Activated naive CD4-positive, alpha-beta T cell (primary cell): ENCODE data around the gene C17orf107.
"Not testable (repeated sequence)": the region's sequence is repeated elsewhere in the genome, so short reads cannot be mapped to it uniquely, and the experiment has no call there.

Source experiments
- DNase-seq, 4 experiments: peaks; one replicate each; lab custom pipeline; 2025; lab: John Stamatoyannopoulos, UW

Gene C17orf107

DNA sequence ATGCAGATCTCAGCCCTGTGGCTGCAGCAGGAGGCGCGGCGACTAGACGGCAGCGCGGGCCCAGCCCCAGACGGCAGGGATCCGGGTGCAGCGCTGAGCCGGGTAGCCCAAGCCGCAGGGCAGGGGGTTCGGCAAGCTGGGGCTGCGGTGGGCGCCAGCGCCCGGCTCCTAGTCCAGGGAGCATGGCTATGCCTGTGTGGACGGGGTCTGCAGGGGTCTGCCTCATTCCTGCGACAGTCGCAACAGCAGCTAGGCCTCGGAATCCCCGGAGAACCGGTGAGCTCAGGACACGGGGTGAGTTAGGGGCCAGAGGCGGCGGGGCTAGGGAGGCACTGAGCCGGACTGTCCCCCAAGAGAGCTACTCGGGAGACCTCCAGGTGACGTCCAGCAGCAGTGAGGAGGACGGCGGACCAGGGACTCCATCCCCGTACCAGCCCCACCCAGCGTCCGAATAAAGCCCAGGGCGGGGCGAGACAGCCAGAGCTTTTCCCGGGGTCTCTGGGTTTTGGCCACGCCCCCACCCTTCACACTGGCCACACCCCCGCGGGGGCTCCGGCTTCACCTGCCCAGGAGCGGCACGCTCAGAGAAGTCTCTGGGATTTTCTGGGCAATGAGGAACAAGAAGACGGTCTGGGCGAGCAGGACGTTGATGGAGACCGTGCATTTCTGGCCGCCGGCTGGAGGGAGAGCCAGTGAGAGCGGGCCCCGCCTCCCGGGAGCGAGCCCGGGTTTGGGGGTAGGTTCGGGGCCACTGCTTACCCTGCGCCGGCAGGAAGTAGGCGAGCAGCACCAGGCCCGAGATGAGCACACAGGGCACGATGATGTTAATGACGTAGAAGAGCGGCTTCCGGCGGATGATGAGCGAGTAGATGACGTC is 1.1 kb downstream of the C17orf107 start:
- peak in 2 of 4 experiments; percentile 16 to 36 for DNase-seq

DNA sequence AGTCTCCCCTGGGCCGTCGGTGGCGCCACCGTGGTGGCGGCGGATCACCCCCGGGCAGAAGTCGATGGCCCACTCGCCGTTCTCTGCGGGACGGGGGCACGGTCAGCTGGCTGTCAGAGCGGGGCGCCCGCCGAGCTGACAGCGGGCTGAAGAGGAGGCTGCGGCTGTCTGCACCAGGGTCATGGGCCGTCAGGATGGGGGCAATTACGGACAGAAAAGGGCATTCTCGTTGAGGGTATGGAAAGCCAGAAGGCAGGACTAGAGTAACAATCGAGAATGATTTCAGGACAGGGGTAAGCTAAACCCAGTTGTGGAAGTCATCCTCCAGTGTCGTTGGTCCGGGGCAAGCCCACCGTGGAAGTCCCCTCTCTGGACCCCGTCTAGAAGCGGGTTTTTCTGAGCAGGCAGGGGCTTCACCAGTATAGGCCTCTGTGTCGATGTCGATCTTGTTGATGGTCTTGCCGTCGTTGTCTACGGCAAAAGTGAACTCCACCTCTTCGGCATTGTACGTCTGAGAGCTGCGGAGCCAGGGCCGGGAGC is 1.8 kb downstream of the C17orf107 start:
- no peak for DNase-seq

DNA sequence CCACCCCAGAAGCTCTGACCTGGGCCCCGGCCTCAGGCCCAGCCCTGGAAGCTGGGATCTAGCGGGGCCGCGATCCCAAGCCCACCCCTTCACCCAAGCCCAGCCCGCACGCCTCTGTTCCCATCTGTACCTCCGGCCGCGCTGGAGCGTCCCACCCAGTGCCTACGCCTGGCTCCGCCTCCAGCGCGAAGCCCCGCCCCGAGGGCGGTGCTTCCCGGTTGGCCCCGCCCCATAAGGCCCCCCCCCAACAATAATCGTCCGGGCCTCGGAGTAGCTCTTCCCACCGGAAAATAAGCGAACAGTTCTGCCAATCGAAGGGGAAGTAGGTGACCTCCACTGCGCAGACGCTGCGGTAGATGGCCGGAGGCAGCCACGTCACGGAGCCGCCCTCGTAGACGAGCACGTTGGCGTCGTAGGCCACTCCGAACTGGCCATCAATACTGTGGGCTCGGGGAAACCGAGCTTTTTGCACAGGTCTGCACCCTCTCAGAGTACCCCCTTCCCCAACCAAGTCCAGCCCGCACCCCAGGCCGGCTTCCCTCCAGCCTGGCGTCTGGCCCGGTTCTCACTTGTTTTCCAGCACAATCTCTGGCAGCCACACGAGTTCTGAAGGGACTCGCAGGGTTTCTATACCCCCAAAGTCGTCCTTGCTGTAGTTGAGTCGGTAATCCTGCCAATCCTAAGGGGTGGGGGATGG is 2.5 kb downstream of the C17orf107 start:
- no peak for DNase-seq

DNA sequence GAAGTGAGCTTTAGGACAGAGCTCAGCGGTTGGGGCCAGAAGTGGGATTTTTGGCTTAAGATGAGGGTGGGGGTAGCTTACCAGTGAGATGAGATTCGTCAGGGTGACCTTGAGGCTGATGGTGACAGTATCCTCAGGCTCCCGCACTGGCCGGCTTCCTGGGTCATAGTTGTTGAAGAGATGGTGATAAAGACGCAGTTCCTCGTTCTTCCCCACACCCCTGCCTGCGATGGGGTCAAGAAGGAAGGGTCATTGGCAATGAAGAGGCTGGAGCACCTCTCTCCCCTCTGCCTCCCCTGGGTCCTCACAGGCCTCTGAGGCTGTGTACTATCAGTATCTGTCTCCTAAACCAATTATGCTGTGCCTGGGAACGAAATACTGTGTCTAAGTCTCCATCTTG is 3.2 kb downstream of the C17orf107 start:
- no peak for DNase-seq

DNA sequence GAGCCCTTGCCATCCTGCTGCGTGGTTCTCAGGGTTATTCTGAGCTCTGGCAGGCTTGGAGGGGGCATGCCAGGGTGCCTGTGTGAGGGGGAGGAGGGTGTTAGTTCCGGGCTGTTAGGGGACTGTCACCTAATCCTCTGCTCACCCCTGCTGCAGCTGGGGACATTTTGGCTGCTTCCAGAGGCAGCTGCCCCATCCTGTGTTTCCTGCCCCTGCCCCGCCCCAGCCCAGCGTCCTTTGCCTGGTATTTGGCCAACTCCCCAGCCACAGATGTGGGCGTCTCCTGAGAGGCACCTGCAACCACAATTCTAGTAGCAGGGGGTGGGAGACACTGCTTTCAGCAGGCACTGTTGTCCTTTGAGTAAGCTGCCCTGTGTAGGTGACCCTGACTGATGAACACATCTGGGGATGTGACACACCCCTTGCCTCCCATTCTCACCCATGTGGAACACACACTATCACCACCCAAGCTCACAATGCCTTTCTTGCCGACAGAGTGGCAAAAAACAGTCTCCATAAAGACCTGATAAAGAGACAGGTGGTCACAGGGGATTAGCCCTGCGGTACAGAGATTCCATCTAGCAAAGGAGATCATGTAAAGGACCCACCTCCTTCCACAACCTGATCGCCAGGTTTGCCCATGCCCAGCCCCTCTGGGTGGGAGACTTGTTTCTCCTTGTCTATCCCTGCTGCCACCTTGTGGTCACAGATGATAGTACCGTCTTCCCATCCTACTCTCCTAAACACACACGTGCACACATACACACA is 3.9 kb downstream of the C17orf107 start, which contains the start of gene CHRNE:
Gene CHRNE (minus strand): TSS at position 48 of the 768 bp plus-strand sequence. CDS start 35 bp downstream, at position 13.
- DNase-seq = peak in 3 of 4 experiments; percentile 32 to 50 (median 45)

DNA sequence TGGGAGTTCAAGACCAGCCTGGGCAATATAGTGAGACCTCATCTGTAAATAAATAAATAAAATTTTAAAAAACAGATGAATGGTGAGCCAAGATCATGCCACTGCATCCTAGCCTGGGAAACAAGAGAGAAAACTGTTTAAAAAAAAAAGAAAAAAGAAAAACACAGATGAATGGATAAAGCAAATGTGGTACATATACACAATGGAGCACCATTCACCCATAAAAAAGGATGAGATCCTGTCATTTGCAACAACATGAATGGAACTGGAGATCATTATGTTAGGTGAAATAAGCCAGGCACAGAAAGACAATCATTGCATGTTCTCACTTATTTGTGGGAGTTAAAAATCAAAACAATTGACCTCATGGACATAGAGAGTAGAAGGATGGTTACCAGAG is 7.3 kb downstream of the C17orf107 start:
- not testable (repeated sequence) for DNase-seq

DNA sequence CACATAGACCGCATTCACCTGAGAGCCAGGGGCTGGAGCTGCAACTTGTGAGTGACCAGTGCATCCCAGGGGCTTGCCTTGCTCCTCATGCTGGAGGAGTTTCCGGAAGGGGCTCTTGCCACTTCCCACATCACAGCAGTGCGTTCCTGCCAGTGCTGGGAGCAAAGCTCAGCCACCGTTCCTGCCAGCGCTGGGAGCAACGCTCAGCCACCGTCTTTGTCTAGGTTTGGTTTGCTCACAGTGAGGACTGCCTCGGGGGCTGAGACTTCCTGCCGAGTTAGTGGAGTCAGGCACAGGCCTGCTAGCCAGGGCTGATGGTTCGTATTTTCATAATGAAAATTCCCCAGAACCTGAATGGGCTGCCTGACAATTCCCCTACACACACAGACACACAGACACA is 9.0 kb downstream of the C17orf107 start:
- DNase-seq = no peak

DNA sequence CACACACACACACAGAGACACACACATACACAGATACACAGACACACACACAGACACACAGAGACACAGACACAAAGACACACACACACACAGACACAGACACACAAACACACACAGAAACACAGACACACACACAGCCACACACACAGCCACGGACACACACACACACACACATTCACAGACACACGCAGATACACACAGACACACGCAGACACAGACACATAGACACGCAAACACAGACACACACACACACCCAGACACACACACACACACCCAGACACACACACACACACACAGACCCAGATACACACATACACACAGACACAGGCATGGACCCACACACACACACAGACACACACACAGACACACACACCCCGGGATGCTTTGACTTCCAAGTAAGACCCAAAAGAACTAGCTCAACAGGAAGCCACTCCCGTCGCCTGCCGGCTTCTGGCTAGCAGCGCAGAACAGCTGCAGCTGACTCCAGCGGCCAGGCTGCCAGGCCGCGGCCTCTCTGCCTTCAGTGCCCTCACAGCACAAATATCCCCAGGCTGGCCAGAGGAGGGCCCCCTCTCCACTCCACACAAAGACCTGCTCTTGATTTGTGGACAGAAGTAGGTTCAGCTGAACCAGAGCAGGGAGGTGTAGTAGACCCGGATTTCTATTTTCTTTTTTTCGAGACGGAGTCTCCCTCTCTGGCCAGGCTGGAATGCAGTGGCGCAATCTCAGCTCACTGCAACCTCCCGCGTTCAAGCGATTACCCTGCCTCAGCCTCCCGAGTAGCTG is 9.6 kb downstream of the C17orf107 start:
- DNase-seq = peak in 3 of 4 experiments; percentile 22 to 61 (median 49)

DNA sequence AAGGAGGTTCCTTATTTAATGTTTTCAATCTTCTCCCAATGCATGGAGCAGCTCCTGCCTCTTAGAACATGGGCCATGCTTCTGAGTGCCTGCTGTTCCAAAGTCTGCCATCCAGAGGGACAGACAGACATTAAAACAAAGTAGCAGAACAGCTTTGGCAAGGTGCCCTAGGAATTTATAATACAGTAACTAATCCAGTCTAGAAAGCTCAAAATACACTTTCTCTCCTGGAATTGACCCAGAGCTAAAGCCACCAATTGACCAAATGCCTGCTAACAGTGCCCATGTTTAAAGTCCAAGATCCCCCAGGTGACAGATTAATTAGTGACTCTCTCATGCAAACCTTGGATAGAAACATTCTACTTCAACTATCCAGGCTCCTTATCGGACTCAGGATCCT is 14.7 kb downstream of the C17orf107 start:
- DNase-seq = no peak

DNA sequence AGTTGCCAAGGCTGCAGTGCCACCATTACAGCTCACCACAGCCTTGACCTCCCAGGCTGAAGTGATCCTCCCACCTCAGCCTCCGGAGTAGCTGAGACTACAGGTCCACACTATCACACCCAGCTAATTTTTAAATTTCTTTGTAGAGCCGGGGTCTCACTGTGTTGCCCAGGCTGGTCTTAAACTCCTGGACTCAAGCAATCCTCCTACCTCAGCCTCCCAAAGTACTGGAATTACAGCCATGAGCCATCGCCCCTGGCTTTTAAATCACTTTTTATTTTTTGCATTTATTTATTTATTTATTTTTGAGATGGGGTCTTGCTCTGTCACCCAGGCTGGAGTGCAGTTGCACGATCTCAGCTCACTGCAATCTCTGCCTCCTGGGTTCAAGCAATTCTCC is 15.2 kb downstream of the C17orf107 start:
- DNase-seq = not testable (repeated sequence)

DNA sequence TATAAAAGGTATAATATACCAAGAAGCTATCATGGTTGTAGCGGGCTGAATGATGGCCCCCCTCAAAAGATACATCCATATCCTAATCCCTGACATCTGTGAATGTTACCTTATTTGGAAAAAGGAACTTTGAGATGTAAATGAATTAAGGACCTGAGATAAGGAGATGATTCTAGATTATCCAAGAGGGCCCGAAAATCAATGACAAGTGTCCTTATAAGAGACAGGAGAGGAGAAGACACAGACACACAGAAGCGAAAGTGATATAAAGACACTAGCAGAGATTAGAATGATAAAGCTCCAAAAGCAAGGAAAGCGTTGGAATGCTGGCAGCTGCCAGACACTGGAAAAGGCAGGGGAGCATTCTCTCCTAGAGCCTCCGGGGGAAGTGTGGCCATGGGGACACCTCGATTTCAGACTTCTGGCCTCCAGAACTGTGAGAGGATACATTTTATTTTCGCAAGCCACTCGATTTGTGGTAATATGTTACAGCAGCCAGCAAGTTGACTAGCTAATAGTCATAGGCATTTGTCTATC is 20.2 kb downstream of the C17orf107 start:
- no peak for DNase-seq

DNA sequence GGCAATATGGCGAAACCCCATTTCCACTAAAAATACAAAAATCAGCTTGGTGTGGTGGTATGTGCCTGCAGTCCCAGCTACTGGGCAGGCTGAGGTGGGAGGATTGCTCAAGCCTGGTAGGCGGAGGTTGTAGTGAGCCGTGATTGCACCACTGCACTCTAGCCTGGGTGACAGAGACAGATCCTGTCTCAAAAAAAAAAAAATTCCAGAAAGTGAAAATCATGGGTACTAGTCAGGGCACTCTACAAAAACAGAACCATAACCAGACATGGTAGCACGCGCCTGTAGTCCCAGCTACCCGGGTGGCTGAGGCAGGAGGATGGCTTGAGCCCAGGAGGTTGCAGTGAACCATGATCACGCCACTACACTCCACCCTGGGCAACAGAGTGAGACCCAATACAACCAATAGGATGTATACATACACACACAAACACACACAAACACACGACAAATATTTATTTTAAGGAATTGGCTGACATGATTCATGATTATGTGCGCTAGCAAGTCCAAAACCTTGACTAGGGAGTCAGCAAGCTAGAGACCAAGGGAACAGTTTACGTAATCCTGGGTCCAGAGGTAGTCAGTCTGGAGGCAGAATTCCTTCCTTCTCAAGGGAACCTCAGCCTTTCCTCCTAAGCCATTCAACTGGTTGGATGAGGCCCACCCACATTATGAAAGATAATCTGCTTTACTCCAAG is 21.2 kb downstream of the C17orf107 start:
- no peak for DNase-seq

DNA sequence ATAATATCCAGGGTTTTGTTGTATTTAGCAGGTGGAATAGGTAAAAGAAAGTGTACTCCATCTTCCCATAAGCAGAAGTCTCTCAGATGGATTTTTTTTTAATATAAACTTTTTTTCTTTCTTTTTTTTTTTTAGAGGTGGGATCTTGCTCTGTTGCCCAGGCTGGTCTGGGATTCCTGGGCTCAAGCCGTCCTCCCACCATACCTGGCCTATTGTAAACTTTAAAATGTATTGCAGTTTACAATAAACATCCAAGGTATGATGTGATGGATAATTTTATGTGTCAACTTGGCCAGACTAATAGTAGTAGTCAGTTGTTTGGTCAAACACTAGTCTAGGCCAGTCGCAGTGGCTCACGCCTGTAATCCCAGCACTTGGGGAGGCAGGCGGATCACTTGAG is 22.0 kb downstream of the C17orf107 start:
- no peak for DNase-seq

DNA sequence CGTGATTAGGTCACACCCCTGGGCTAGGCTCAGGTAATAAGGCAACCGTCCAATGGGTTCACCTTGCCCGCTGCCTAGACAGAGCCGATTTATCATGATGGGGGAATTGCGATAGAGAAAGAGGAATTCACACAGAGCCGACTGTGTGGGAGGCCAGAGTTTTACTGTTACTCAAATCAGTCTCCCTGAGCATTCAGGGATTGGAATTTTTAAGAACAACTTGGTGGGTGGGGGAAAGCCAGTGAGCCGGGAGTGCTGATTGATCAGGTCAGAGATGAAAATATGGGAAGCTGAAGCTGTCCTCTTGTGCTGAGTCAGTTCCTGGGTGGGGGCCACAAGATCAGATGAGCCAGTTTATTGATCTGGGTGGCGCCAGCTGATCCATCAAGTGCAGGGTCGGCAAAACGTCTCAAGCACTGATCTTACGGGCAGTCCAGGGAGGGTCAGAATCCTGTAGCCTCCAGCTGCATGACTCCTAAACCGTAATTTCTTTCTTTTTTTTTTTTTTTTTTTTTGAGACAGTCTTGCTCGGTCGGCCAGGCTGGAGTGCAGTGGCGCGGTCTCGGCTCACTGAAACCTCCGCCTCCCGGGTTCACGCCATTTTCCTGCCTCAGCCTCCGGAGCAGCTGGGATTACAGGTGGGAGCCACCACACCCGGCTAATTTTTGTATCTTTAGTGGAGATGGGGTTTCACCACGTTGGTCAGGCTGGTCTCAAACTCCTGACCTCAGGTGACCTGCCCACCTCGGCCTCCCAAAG is 27.4 kb downstream of the C17orf107 start:
- DNase-seq = not testable (repeated sequence)

DNA sequence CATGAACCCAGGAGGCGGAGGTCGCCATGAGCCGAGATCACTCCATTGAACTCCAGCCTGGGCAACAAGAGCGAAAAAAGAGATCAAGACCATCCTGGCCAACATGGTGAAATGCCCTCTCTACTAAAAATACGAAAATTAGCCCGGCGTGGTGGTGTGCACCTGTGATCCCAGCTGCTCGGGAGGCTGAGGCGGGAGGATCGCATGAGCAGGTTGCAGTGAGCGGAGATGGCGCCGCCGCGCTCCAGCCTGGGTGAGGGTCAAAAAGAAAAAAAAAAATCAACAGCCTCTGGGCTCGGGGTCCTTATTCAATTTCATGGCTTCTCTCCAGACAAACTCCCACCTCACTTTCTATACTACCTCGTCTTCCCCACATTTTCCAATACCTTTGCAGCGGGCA is 29.5 kb downstream of the C17orf107 start:
- DNase-seq = no peak

DNA sequence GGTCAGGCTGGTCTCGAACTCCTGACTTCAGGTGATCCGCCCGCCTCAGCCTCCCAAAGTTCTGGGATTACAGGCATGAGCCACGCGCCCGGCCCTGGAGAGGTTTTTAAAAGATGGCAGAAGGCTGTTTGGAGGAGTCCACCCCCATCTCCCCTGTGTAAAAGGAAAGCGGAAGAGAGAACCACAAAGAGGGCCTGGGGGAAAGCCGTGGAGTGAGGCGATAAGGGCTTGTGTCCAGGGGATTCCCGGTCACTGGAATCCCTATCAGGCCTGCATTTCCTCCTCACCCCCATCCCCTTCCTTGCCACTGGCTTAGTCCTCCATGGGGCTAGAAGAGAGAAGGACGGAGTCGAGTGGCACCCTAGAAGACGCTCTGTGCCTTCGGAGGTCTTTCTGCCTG is 32.6 kb downstream of the C17orf107 start, which contains the start of gene GP1BA:
Gene GP1BA (plus strand): TSS at position 315 of the 400 bp plus-strand sequence. CDS start 328 bp downstream, outside the sequence.
- DNase-seq = no peak

DNA sequence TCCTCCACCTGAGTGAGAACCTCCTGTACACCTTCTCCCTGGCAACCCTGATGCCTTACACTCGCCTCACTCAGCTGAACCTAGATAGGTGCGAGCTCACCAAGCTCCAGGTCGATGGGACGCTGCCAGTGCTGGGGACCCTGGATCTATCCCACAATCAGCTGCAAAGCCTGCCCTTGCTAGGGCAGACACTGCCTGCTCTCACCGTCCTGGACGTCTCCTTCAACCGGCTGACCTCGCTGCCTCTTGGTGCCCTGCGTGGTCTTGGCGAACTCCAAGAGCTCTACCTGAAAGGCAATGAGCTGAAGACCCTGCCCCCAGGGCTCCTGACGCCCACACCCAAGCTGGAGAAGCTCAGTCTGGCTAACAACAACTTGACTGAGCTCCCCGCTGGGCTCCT is 33.4 kb downstream of the C17orf107 start:
- no peak for DNase-seq

DNA sequence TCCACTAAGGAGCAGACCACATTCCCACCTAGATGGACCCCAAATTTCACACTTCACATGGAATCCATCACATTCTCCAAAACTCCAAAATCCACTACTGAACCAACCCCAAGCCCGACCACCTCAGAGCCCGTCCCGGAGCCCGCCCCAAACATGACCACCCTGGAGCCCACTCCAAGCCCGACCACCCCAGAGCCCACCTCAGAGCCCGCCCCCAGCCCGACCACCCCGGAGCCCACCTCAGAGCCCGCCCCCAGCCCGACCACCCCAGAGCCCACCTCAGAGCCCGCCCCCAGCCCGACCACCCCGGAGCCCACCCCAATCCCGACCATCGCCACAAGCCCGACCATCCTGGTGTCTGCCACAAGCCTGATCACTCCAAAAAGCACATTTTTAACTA is 34.3 kb downstream of the C17orf107 start:
- DNase-seq = no peak
